Coronary artery (tissue), 2 donors: ENCODE measurements around the gene WSB1.
"Not testable (repeated sequence)": the region's sequence is repeated elsewhere in the genome, so short reads cannot be mapped to it uniquely, and the experiment has no call there.

Experiments used
- DNase-seq: peaks from one replicate; pipeline ENCODE4 v3.0.0-alpha.2; 2017; ENCODE audit warnings: low spot score
- H3K27ac ChIP-seq, 2 donors: fragments of 200-600 bp; sonication (generic); one replicate each; pipeline ENCODE4 v1.5.1; 2016 to 2019
- H3K4me3 ChIP-seq: fragments of 200-600 bp; sonication (generic); 2 replicates; pipeline ENCODE4 v1.5.1; 2016; ENCODE audit warnings: mild to moderate bottlenecking, moderate library complexity
- TF ChIP-seq, protein P1 (sequence below): fragments of 200-600 bp; sonication (generic); IDR thresholded peaks from one replicate; pipeline ENCODE4 v1.5.1; 2019; ENCODE audit warnings: antibody characterized with exemption

Gene WSB1

DNA sequence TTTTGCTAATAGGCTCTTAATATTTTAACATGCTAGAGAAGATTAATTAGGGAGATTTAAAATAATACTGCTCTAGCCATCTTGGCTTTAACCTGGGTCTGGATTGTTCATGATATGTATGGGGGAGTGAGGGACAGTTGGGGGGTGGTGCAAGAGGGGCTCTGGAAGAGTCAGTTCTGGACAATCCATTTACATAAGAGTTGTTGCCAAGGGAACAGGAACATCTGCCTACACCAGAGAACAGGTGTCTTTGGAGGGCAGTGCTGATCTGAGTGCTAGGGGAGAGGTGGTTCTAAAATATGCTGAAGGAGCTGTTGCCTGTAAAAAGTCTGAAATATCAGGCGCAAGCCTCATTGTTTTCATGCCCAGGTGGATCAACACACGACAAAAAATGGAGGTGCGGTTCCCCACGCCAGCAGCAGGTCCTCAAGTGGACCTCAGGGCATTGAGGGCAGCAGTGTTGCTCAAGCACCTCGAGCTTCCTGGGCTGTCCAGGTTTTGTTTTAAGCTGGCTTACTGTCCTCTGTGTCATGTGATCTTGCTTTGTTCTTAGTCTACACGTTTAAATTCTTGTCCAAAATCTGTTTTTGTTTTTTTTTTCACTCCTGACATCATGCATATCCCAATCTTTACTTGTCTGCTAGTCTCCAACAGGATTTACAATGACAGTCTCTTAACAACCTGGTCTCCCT, 25.4 kb upstream of the WSB1 start:
- Histone ChIP-seq H3K27ac (no peak overlapping the region), H3K4me3 (no peak overlapping the region)
- no peak for DNase-seq
- TF ChIP-seq, protein P1, sequence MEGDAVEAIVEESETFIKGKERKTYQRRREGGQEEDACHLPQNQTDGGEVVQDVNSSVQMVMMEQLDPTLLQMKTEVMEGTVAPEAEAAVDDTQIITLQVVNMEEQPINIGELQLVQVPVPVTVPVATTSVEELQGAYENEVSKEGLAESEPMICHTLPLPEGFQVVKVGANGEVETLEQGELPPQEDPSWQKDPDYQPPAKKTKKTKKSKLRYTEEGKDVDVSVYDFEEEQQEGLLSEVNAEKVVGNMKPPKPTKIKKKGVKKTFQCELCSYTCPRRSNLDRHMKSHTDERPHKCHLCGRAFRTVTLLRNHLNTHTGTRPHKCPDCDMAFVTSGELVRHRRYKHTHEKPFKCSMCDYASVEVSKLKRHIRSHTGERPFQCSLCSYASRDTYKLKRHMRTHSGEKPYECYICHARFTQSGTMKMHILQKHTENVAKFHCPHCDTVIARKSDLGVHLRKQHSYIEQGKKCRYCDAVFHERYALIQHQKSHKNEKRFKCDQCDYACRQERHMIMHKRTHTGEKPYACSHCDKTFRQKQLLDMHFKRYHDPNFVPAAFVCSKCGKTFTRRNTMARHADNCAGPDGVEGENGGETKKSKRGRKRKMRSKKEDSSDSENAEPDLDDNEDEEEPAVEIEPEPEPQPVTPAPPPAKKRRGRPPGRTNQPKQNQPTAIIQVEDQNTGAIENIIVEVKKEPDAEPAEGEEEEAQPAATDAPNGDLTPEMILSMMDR: no peak

DNA sequence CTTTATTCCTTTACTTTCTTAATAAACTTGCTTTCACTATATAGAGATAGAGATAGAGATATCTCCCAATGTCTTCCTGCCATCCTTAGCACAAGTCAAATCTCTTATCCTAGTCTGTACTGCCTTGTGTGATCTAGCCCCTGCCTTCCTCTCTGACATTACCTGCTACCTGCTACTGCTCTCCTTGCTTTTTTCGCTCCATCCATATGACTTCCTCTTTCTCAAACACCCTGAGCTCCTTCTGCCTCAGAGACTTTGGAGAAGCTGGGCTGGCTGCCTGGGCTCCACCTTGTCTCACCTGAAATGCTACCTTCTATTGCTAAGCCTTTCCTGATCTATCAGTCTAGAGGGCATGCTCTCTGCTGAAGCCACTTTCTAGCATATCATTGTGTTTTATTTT, 24.7 kb upstream of the WSB1 start:
- H3K4me3 ChIP-seq: no peak overlapping the region
- TF ChIP-seq, protein P1: no peak
- no peak overlapping the region for H3K27ac ChIP-seq
- no peak for DNase-seq

DNA sequence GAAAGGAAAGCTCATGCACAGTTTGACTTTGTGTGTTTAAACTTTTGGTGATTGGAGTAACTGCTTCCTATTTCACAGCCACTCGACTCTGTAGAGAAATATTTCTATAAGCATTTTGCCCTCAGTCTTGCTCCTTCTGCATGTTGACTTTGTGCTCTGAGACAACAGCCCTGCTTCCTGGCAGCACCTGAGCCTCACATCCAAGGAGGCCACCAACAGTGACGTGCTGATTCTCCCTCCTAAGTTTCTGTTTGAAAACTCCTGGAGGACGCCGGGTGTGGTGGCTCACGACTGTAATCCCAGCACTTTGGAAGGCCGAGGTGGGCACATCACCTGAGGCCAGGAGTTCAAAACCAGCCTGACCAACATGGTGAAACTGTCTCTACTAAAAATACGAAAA, 23.9 kb upstream of the WSB1 start:
- no peak overlapping the region for H3K27ac ChIP-seq
- H3K4me3 ChIP-seq: no peak overlapping the region
- DNase-seq: no peak
- TF ChIP-seq, protein P1: no peak

DNA sequence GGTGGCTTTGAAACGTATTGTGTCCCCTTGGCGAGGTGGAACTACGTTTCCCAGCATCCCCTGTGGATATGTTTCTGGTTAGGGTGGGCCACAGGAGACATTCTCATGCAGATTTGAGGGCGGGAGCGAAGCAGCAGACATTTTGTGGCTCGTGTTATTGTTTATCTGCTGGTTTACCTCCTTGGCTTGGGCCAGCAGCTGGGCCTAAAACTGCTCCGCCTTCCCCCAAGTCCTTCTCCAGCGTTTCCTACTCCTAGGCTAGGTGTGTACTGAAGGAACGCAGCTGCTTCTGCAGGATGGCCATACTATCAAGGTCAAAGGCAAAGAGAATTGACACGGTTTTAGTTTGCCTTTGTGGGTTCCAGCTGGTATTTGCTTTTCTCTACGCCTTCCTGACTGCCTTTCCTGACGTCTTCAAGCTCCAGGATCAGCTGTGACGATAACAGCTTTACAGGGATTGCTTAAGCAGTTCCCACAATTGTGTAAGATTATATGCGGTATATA, 17.2 kb upstream of the WSB1 start:
- TF ChIP-seq, protein P1: no peak
- no peak for DNase-seq
- Histone ChIP-seq H3K27ac (no peak overlapping the region), H3K4me3 (no peak overlapping the region)

DNA sequence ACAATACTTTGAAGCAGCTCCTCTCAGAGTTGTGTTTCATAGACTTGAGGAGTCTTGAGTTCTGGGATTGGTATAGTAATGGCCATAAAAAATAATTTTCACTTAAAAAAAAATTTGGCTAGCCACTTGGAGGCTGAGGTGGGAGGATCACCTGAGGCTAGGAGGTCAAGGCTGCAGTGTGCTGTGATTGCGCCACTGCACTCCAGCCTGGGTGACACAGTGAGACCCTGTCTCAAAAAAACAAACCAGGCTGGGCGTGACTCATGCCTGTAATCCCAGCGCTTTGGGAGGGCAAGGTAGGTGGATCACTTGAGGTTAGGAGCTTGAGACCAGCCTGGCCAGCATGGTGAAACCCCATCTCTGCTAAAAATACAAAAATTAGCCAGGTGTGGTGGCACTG, 14.8 kb upstream of the WSB1 start:
- not testable (repeated sequence) for H3K4me3 ChIP-seq, H3K27ac ChIP-seq, DNase-seq

DNA sequence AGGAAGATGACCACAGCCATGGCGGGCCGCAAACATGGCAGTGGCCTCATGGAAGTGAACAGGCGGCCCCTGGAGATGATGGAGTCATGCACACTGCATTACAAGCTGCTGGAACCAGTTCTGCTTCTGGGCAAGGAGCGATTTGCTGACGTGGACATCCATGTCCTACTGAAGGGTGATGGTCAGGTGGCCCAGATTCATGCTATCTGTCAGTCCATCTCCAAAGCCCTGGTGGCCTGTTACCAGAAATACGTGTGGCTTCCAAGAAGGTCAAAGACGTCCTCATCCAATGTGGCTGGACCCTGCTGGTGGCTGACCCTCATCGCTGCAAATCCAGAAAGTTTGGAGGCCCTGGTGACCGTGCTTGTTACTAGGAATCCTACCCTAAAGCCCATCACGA, 13.4 kb upstream of the WSB1 start:
- DNase-seq: no peak
- no peak overlapping the region for H3K27ac ChIP-seq
- TF ChIP-seq, protein P1: no peak
- H3K4me3 ChIP-seq: no peak overlapping the region

DNA sequence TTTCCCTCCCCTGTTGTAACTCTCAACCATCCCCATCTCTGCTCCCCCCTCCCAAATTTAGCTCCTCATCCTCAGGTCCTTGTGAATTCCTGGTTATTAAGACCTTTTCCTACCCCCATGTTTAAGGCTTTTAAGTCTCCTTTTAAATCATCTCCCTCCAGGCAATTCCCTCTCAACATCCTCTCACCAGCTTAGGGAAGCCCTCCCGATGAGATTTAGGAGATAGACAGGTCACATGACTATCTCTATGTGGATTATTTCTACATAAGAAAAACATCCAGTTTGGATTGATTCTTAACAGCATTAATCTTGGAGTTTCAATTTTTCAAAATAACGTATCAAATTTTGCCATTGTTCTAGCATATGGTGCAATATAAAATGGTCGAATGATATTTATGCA, 12.5 kb upstream of the WSB1 start:
- Histone ChIP-seq H3K4me3 (no peak overlapping the region), H3K27ac (peak overlapping the region in 1 of 2 donors; percentile 62)

More for the DNA sequence above, 12.5 kb upstream of the WSB1 start:
- TF ChIP-seq, protein P1: no peak
- DNase-seq: no peak
